Frontal cortex (tissue), 4 donors: ENCODE data around the gene CARMIL3. TPM values are rescaled to one million over a fixed set of nuclear protein-coding genes. Genes with fewer than 3 reads are reported as not detected.
"Not testable (repeated sequence)": the region's sequence is repeated elsewhere in the genome, so short reads cannot be mapped to it uniquely, and the experiment has no call there.

Source experiments
- DNase-seq, 2 donors: peaks; one replicate each; pipeline ENCODE4 v3.0.0; 2012; ENCODE audit warnings: low spot score in 2 of 2
- FAIRE-seq: peaks from 2 replicates; lab custom pipeline; 2012; peaks lifted over from hg19 to GRCh38; lab: Jason Lieb, UNC
- total RNA-seq: library from RNA; depleted of rRNA; stranded (reverse); fragments of >200 nt; gene quantifications from one replicate; pipeline ENCODE4 v1.2.3, GENCODE V29; 2014
- donor health status: control.
- donor health status: control.
- donor health status: control.

The CARMIL3 gene
- total RNA-seq, 1 donor from 2014 or later: 18.8 TPM

- DNase-seq (no peak), FAIRE-seq (no peak)
These were observed 40.8 kb downstream of the CARMIL3 start for GRCh38 chr14:24092505-24093206.

- FAIRE-seq: no peak
- DNase-seq: no peak
These were observed 41.5 kb downstream of the CARMIL3 start for GRCh38 chr14:24093207-24093900.

- DNase-seq (peak; percentile 78 to 88), FAIRE-seq (no peak)
These were observed 42.4 kb downstream of the CARMIL3 start, which contains the start of gene PCK2 for GRCh38 chr14:24093901-24094840. TSS of gene PCK2 (plus strand) at chr14:24094311. CDS start at chr14:24094406, 95 bp downstream.

- FAIRE-seq (no peak), DNase-seq (no peak)
These were observed 43.0 kb downstream of the CARMIL3 start for GRCh38 chr14:24094841-24095270.

GRCh38 chr14:24095271-24096068 lies 43.7 kb downstream of the CARMIL3 start:
- no peak for FAIRE-seq
- no peak for DNase-seq

GRCh38 chr14:24096545-24097181 lies 44.9 kb downstream of the CARMIL3 start:
- no peak for FAIRE-seq
- no peak for DNase-seq

GRCh38 chr14:24098229-24098926 lies 46.6 kb downstream of the CARMIL3 start:
- no peak for DNase-seq
- FAIRE-seq: no peak

- FAIRE-seq: no peak
- no peak for DNase-seq
These were observed 47.4 kb downstream of the CARMIL3 start for GRCh38 chr14:24098927-24099813.

GRCh38 chr14:24100197-24100981 lies 48.6 kb downstream of the CARMIL3 start:
- FAIRE-seq: no peak
- DNase-seq: no peak

GRCh38 chr14:24100982-24101494 lies 49.2 kb downstream of the CARMIL3 start:
- no peak for FAIRE-seq
- DNase-seq: no peak

- no peak for FAIRE-seq
- DNase-seq: no peak
These were observed 50.7 kb downstream of the CARMIL3 start for GRCh38 chr14:24102357-24103048.

GRCh38 chr14:24103451-24103850 lies 51.6 kb downstream of the CARMIL3 start:
- FAIRE-seq: no peak
- no peak for DNase-seq

GRCh38 chr14:24105609-24106239 lies 53.9 kb downstream of the CARMIL3 start:
- not testable (repeated sequence) for FAIRE-seq

GRCh38 chr14:24106672-24107271 lies 55.0 kb downstream of the CARMIL3 start:
- FAIRE-seq (no peak), DNase-seq (no peak)

More at GRCh38 chr14:24105609-24106239, 53.9 kb downstream of the CARMIL3 start:
- not testable (repeated sequence) for DNase-seq

GRCh38 chr14:24108336-24108874 lies 56.6 kb downstream of the CARMIL3 start:
- DNase-seq (no peak), FAIRE-seq (no peak)
